Astrocyte (in vitro differentiated cells and primary cell): ENCODE measurements around the gene TWIST2. TPM values are rescaled to one million over a fixed set of nuclear protein-coding genes. Genes with fewer than 3 reads are reported as not detected.
A peak's percentile ranks its signal among the peaks of the same experiment; 100 is the strongest.

Source experiments
- DNase-seq: peaks from one replicate; pipeline ENCODE4 v3.0.0-alpha.2; 2010; ENCODE audit warnings: low read depth
- FAIRE-seq: peaks from 2 replicates; lab custom pipeline; 2011; peaks lifted over from hg19 to GRCh38; lab: Jason Lieb, UNC
- H2AFZ ChIP-seq: 2 replicates; pipeline ENCODE4 v1.6.0; 2012; ENCODE audit warnings: low read depth, low read length, inconsistent platforms
- H3K27ac ChIP-seq: 2 replicates; pipeline ENCODE4 v1.5.1; 2011; ENCODE audit warnings: low read depth, low read length, inconsistent platforms
- H3K27me3 ChIP-seq: 2 replicates; pipeline ENCODE4 v1.6.0; 2011; ENCODE audit warnings: low read length, inconsistent platforms; ENCODE audit not compliant: insufficient read depth
- H3K36me3 ChIP-seq: 2 replicates; pipeline ENCODE4 v1.5.1; 2011; ENCODE audit warnings: low read length, inconsistent platforms; ENCODE audit not compliant: insufficient read depth
- H3K4me1 ChIP-seq: 2 replicates; pipeline ENCODE4 v1.5.1; 2011; ENCODE audit warnings: low read length, inconsistent platforms; ENCODE audit not compliant: insufficient read depth
- H3K4me2 ChIP-seq: 2 replicates; pipeline ENCODE4 v1.6.0; 2012; ENCODE audit warnings: low read length, inconsistent platforms
- H3K4me3 ChIP-seq: 2 replicates; pipeline ENCODE4 v1.5.1; 2011; ENCODE audit warnings: low read depth, mild to moderate bottlenecking, low read length, inconsistent platforms; ENCODE audit not compliant: insufficient read depth
- H3K79me2 ChIP-seq: 2 replicates; pipeline ENCODE4 v1.6.0; 2012; ENCODE audit warnings: mild to moderate bottlenecking, low read length, inconsistent platforms; ENCODE audit not compliant: insufficient read depth
- H3K9ac ChIP-seq: 2 replicates; pipeline ENCODE4 v1.6.0; 2012; ENCODE audit warnings: mild to moderate bottlenecking, low read length, inconsistent platforms
- H3K9me3 ChIP-seq: 2 replicates; pipeline ENCODE4 v1.5.1; 2012; ENCODE audit warnings: low read depth, mild to moderate bottlenecking, low read length, inconsistent platforms; ENCODE audit not compliant: insufficient read depth
- H4K20me1 ChIP-seq: 2 replicates; pipeline ENCODE4 v1.6.0; 2012; ENCODE audit warnings: low read length, inconsistent platforms; ENCODE audit not compliant: insufficient read depth
- H3K27ac Mint-ChIP-seq: one replicate; pipeline ENCODE4 v1.8.0; 2021; ENCODE audit warnings: mild to moderate bottlenecking, mixed read lengths; ENCODE audit not compliant: unreplicated experiment
- H3K27me3 Mint-ChIP-seq: one replicate; pipeline ENCODE4 v1.8.0; 2021; ENCODE audit warnings: low read depth, mixed read lengths; ENCODE audit not compliant: unreplicated experiment
- H3K36me3 Mint-ChIP-seq: one replicate; pipeline ENCODE4 v1.8.0; 2021; ENCODE audit warnings: low read depth, mixed read lengths; ENCODE audit not compliant: unreplicated experiment
- H3K4me1 Mint-ChIP-seq: one replicate; pipeline ENCODE4 v1.8.0; 2021; ENCODE audit warnings: low read depth, mixed read lengths; ENCODE audit not compliant: unreplicated experiment
- H3K4me3 Mint-ChIP-seq: one replicate; pipeline ENCODE4 v1.8.0; 2021; ENCODE audit warnings: mild to moderate bottlenecking, moderate library complexity, mixed read lengths; ENCODE audit not compliant: unreplicated experiment
- H3K9me3 Mint-ChIP-seq: one replicate; pipeline ENCODE4 v1.8.0; 2021; ENCODE audit warnings: mild to moderate bottlenecking, mixed read lengths; ENCODE audit not compliant: unreplicated experiment
- EZH2 ChIP-seq: IDR thresholded peaks from 2 replicates; pipeline ENCODE4 v1.6.1; 2012; ENCODE audit warnings: mild to moderate bottlenecking, low read length, inconsistent platforms; ENCODE audit not compliant: insufficient read depth
- total RNA-seq: library from RNA; stranded (reverse); gene quantifications from 2 replicates; pipeline ENCODE4 v1.2.1, GENCODE V29; 2021
- TF ChIP-seq, protein P1 (sequence below): IDR thresholded peaks from 2 replicates; pipeline ENCODE4 v1.5.1; 2011; ENCODE audit warnings: low read depth, mild to moderate bottlenecking, inconsistent platforms, low read length, moderate library complexity; ENCODE audit not compliant: insufficient read depth

The TWIST2 gene
- total RNA-seq, 1 donor from 2014 or later = 3.2 TPM

DNA sequence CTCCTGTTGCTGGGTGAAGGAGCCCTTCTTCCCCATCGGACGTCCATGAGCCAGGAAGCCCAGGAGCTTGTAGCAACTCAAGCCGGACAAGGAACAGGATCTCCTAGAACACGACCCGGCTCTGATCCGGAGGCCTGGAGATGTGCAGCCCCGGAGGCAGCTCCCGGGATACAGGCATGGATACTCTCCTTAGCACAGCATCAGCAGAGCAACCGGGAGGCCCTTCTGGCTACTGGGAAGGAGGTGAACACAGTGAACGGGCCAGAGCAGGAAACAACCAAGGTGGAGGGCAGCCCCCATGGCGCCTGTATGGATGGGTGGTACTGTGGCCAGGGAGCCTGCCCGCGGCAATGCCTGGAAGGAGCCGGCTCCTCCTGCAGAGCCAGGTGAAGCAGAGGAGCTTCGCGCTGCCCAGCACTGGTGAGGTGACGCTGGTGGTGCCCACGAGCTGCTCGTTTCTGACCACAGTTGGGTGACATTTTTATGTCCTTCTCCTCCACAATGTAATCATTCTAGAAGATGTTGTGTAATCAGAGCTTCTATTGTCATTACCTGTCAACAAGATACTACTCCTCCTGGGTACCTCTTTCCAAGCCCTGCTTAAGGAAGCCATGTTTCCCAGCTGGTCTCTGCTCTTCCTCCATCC, 94.3 kb downstream of the TWIST2 start:
- Histone ChIP-seq H3K4me1 (peaks cover 22% of the 10 kb centered on the region), H2AFZ (no peak overlapping the region), H3K27ac (no peak overlapping the region), H3K9ac (no peak overlapping the region), H3K4me3 (no peak overlapping the region), H4K20me1 (no peaks in the 10 kb centered on the region), H3K9me3 (peaks cover 2% of the 10 kb centered on the region), H3K79me2 (no peaks in the 10 kb centered on the region), H3K4me2 (peak overlapping the region; percentile 17), H3K27me3 (no peaks in the 10 kb centered on the region), H3K36me3 (no peaks in the 10 kb centered on the region)
- no peaks in the 10 kb centered on the region for H3K36me3 Mint-ChIP-seq
- FAIRE-seq = no peak
- no peaks in the 10 kb centered on the region for H3K4me1 Mint-ChIP-seq
- peaks cover 4% of the 10 kb centered on the region for H3K9me3 Mint-ChIP-seq
- no peak for TF ChIP-seq EZH2
- TF ChIP-seq, protein P1, sequence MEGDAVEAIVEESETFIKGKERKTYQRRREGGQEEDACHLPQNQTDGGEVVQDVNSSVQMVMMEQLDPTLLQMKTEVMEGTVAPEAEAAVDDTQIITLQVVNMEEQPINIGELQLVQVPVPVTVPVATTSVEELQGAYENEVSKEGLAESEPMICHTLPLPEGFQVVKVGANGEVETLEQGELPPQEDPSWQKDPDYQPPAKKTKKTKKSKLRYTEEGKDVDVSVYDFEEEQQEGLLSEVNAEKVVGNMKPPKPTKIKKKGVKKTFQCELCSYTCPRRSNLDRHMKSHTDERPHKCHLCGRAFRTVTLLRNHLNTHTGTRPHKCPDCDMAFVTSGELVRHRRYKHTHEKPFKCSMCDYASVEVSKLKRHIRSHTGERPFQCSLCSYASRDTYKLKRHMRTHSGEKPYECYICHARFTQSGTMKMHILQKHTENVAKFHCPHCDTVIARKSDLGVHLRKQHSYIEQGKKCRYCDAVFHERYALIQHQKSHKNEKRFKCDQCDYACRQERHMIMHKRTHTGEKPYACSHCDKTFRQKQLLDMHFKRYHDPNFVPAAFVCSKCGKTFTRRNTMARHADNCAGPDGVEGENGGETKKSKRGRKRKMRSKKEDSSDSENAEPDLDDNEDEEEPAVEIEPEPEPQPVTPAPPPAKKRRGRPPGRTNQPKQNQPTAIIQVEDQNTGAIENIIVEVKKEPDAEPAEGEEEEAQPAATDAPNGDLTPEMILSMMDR = no peak
- DNase-seq = no peak
- no peak overlapping the region for H3K27ac Mint-ChIP-seq
- no peak overlapping the region for H3K4me3 Mint-ChIP-seq
- H3K27me3 Mint-ChIP-seq = peaks cover 23% of the 10 kb centered on the region

DNA sequence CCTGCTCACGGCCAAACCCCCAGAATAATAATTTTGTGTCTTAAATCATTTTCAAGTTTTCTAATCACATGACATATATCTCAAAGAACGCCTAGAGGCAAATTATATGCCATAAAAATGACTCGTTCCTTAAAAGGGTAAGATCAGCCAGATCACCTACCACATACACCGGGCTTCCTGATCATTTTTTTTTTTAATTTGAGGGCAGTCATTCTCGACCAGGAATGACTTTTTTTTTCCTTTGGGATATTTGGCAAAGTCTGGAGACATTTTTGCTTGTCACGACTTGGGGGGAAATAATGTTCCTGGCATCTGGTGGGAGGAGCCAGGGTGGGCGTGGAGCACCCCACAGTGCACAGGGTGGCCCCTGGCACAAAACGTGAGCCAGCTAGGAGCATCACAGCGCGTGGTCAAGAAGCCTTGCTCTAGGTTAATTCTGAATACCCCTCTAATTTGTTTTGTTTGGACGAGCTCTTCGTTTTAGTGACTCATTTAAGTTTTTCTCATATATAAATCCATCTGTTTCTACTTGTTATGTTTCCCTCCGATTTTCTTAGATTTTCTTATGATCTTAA, 94.9 kb downstream of the TWIST2 start:
- H3K4me2 ChIP-seq = peak overlapping the region; percentile 17
- no peaks in the 10 kb centered on the region for H3K36me3 Mint-ChIP-seq
- TF ChIP-seq EZH2 = no peak
- TF ChIP-seq, protein P1 = no peak
- no peaks in the 10 kb centered on the region for H3K36me3 ChIP-seq
- H3K9me3 Mint-ChIP-seq = peaks cover 4% of the 10 kb centered on the region
- H3K9me3 ChIP-seq = peaks cover 2% of the 10 kb centered on the region
- FAIRE-seq (no peak), DNase-seq (peak; percentile 73)
- no peak overlapping the region for H3K4me3 Mint-ChIP-seq
- no peaks in the 10 kb centered on the region for H4K20me1 ChIP-seq
- no peak overlapping the region for H3K27ac Mint-ChIP-seq
- no peaks in the 10 kb centered on the region for H3K27me3 ChIP-seq
- no peak overlapping the region for H2AFZ ChIP-seq
- H3K27ac ChIP-seq = no peak overlapping the region
- H3K4me3 ChIP-seq = no peak overlapping the region
- H3K79me2 ChIP-seq = no peaks in the 10 kb centered on the region
- H3K4me1 ChIP-seq = peaks cover 27% of the 10 kb centered on the region
- H3K4me1 Mint-ChIP-seq = peaks cover 4% of the 10 kb centered on the region
- no peak overlapping the region for H3K9ac ChIP-seq
- H3K27me3 Mint-ChIP-seq = peaks cover 20% of the 10 kb centered on the region
